GM21390 (cell line): ENCODE results near the gene ALK.

ENCODE experiments used
- ATAC-seq: cut with Tn5 transposase; IDR thresholded peaks from one replicate; pipeline ENCODE4 v1.9.1; 2021; ENCODE audit not compliant: unreplicated experiment

Gene ALK

GRCh38 chr2:29614295-29614830, 307.0 kb downstream of the ALK start:
- no peak for ATAC-seq

GRCh38 chr2:29613792-29614266, 307.6 kb downstream of the ALK start:
- ATAC-seq: no peak

DNA sequence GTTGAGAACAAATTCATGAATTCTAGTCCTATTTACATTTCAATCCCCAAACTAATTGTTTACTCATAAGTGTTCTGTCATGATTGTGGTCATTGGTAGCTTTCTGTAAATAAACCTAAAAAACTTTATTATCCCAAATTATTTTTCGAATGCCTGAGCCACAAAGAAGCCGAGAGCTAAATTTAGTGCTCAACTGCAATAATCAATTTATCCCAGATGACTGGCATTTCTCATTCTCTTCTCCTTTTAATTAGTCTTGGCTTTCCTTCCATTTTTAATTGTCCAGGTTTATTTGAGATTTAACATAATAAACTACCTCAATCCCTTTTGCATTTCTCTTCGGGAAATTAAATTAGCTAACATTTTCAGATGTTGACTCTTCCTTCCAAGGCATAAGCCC, 308.3 kb downstream of the ALK start:
- ATAC-seq: no peak

GRCh38 chr2:29612568-29612967, 308.8 kb downstream of the ALK start:
- no peak for ATAC-seq

DNA sequence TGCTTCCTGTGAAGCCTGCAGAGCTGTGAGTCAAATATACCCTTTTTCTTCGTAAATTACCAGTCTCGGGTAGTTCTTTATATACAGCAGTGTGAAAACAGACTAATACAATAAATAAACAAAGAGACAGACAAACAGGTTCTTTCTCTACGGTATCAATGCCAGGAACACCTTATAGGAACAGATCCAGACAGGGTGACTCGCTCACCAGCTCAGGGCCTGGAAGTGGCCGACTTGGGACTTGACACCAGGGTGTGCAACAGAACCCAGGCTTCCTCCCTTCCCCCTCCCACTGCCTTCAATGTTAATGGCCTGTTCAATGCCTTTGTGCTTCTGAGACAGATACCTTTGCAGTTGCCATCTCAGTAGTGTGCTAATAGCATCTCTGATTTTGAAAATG, 309.5 kb downstream of the ALK start:
- no peak for ATAC-seq

DNA sequence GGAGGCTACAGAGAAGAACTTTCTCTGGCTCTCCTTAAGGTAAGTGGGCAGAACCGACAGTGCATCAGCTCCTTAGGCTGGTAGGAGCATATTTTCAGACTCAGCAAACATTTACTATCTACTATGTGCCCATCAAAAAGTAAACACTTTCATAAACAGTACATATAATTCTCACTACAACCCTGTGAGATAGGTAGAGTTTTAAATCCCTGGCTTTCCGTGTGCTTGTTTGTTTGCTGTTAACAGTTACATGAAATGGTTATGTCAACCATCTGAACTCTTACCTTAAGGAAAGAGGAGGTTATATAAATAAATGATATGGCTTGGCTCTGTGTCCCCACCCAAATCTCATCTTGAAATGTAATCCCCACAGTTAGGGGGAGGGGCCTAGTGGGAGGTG, 310.1 kb downstream of the ALK start:
- no peak for ATAC-seq

- no peak for ATAC-seq
These were observed 310.8 kb downstream of the ALK start for GRCh38 chr2:29610569-29610968.

DNA sequence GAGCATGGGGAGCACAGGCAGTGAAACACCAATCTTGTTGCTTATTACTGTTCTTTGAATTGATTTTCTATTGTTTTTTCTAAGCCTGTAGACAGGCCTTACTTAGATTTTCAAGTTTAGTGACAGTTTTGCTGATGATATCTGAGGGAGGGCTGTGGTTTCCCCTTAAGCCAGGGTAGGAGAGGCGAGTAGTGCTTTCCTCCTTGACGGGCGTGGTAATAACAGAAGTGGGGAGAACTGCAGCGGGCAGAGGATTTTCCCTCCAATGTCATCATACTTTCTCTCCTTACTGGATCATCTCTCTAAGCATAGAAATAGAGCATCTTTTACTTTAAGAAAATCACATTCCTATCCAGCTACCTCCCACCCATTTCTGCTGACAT, 314.4 kb downstream of the ALK start:
- no peak for ATAC-seq

- no peak for ATAC-seq
These were observed 315.0 kb downstream of the ALK start for GRCh38 chr2:29606104-29607037.

GRCh38 chr2:29603341-29603740, 318.0 kb downstream of the ALK start:
- ATAC-seq: no peak

DNA sequence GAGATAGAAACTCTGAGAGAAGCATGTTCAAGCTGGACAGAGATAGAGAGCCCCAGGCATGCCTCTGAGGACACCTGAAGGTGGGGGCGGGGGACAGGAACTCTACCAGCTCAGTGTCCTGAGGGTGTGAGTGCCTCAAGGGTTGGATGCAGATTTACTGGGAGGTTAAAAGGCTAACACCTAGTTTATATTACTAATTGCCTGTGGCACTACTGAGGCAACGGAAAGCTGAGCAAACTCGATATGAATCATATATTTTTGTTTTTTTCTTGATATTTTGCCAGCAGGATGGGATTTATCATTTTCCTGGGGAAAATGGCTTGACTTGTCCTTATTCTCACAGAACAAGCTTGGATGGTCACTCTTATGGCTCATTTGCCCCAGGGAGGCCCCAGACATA, 319.5 kb downstream of the ALK start:
- no peak for ATAC-seq

- ATAC-seq: no peak
These were observed 320.1 kb downstream of the ALK start for GRCh38 chr2:29601321-29601720.

GRCh38 chr2:29599946-29600345, 321.4 kb downstream of the ALK start:
- ATAC-seq: no peak

DNA sequence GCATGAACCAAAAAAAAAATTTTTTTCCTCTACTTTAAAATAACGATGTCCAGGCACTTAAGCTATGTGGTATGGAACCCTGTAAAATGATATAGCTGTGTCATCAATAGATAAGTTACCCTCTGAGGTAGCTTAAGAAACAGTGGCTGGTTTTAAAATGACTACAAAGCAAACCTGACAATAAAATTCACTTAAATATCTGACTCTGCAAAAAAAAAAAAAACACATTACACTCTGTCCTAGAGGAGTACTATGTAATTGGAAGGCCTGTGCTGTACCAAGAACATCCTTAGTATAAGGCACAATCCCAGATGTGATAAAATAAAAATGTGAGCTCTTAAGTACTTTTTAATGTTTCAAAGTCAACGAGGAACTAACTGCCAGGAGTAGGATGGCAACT, 322.4 kb downstream of the ALK start:
- ATAC-seq: no peak

GRCh38 chr2:29597035-29597434, 324.4 kb downstream of the ALK start:
- no peak for ATAC-seq

- ATAC-seq: no peak
These were observed 324.8 kb downstream of the ALK start for GRCh38 chr2:29596584-29596983.

GRCh38 chr2:29591600-29591999, 329.8 kb downstream of the ALK start:
- ATAC-seq: no peak

DNA sequence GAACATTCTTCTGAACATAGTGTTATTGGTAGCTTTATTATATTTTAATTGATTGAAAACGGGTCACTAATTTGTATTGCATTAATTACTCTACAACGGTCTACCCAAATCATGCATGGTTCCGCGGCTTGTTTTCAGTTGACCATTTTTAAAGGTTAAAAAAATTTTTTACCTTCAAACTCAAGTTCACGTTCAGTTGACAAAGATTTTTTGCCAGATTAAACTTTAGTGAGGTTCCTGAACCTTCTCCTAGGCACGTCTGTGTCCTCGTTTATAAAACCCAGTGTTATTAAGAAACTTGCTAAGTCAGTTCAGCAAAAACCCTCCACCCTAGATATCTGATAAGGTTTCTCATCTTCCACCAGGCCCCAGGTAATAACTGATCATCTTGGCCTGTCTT, 331.2 kb downstream of the ALK start:
- ATAC-seq: no peak

GRCh38 chr2:29589440-29590103, 331.8 kb downstream of the ALK start:
- ATAC-seq: no peak

DNA sequence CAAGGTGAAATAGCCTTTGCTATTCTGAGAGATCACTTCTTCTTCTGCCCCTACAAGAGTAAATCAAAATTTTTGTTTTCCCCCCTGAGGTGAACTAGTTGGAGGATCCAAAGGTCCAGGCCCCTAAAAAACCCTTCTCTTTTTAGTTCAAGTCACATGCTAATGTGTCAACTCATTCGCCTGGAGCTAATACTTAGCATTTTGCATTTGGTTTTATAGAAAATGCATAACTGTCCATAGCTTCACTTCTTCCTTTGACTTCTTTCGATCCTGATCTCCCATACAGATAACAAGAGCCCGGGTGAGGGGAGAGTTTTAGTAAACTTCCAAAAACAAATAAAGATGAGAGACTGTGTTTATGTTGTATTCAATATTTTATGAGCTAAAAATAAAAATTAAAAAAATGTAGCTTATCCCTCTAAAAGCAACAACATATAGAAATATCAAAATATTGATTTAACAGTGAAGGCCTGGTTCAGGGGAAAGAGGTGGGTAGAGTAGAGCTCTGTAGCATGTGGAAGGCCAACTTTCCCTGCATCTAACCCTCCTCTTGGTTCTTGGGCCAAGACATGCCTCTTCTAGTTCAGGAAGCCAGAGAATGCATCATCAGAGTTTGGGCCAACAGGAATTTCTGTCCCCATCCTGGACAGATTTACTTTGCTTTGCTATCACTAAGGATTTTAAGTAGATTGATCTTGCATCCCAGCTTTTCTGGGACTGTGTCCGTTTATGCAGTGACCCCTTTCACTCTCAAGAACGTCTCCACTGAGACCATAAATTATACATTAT, 333.8 kb downstream of the ALK start:
- no peak for ATAC-seq

DNA sequence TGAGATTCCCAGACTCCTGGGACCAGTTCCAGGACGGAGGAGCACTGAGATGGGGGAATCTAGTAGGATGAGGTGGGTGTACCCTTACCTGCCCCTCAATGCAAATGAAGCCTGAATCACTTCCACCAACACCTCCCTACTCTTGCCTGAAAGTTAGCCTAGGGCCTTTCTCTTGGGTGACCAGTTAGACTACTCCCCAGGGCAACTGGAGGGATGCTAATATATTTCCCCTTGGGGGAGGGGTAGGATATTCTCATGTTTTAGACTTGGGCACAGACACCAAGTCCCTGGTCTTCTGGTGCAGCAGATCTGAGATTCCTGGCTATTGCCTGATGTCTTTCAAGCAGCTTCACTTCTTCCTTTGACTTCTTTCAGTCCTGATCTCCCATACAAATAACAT, 334.5 kb downstream of the ALK start:
- no peak for ATAC-seq
